SK-N-SH (cell line): ENCODE measurements around the gene LRP6. TPM values are rescaled to one million over a fixed set of nuclear protein-coding genes. Genes with fewer than 3 reads are reported as not detected.

Experiments used
- CTCF ChIA-PET: fragments of 300-600, 350-600 bp; formaldehyde crosslinking; extraction: SDS; loops from one replicate; lab custom pipeline; 2021; lab: Yijun Ruan, JAX
- POLR2A ChIA-PET: fragments of 350-600 bp; sonication (Branson Sonifier 250); formaldehyde crosslinking; extraction: SDS; loops from one replicate; lab custom pipeline; 2020; ENCODE audit warnings: antibody characterized with exemption, inconsistent platforms; lab: Yijun Ruan, JAX
- DNase-seq: peaks from one replicate; pipeline ENCODE4 v3.0.0; 2012
- H2AFZ ChIP-seq: fragments of 200-600 bp; sonication (generic); 2 replicates; pipeline ENCODE4 v1.8.1; 2016; ENCODE audit warnings: antibody characterized with exemption, mild to moderate bottlenecking, low read depth
- H3F3A ChIP-seq: fragments of 200-600 bp; sonication (generic); replicated peaks from 2 replicates; pipeline ENCODE3; 2016; ENCODE audit warnings: antibody characterized with exemption, mild to moderate bottlenecking; ENCODE audit not compliant: insufficient read depth
- H3K27ac ChIP-seq, 2 experiments: fragments of 200-500 bp in 1 of 2; fragments of 200-600 bp in 1 of 2; sonication (Bioruptor generic) in 1 of 2; sonication (generic), shearing (Covaris generic) in 1 of 2; 2 replicates each; pipeline versions ENCODE4 v1.5.1 to v1.6.1; 2014 to 2016; ENCODE audit warnings: low read depth in 2 of 2, inconsistent platforms in 1 of 2, low read length in 1 of 2, mild to moderate bottlenecking in 1 of 2, mixed read lengths in 1 of 2
- H3K27me3 ChIP-seq: fragments of 200-600 bp; sonication (generic), shearing (Covaris generic); 2 replicates; pipeline ENCODE4 v1.6.1; 2016; ENCODE audit warnings: mixed run types; ENCODE audit not compliant: insufficient read depth
- H3K36me3 ChIP-seq, 2 experiments: fragments of 200-500 bp in 1 of 2; fragments of 200-600 bp in 1 of 2; sonication (Bioruptor generic) in 1 of 2; sonication (generic) in 1 of 2; replicated peaks in 1 of 2; 2 replicates each; pipeline versions ENCODE3 to v1.5.1; 2014 to 2016; ENCODE audit warnings: low read length in 1 of 2, mild to moderate bottlenecking in 1 of 2; ENCODE audit not compliant: insufficient read depth in 2 of 2, control insufficient read depth in 1 of 2
- H3K4me1 ChIP-seq, 2 experiments: fragments of 200-500 bp in 1 of 2; fragments of 200-600 bp in 1 of 2; sonication (Bioruptor generic) in 1 of 2; sonication (generic), shearing (Covaris generic) in 1 of 2; 2 replicates each; pipeline versions ENCODE4 v1.5.1 to v1.6.1; 2014 to 2016; ENCODE audit warnings: low read depth in 1 of 2, low read length in 1 of 2, mixed run types in 1 of 2; ENCODE audit not compliant: insufficient read depth in 2 of 2, control insufficient read depth in 1 of 2
- H3K4me2 ChIP-seq: fragments of 200-600 bp; sonication (generic), shearing (Covaris generic); 2 replicates; pipeline ENCODE4 v1.6.1; 2017; ENCODE audit warnings: mixed run types
- H3K4me3 ChIP-seq, 2 experiments: fragments of 200-500 bp in 1 of 2; fragments of 200-600 bp in 1 of 2; sonication (Bioruptor generic) in 1 of 2; sonication (generic), shearing (Covaris generic) in 1 of 2; 2 replicates each; pipeline versions ENCODE4 v1.5.1 to v1.8.1; 2014 to 2016; ENCODE audit warnings: low read depth in 2 of 2, inconsistent platforms in 1 of 2, low read length in 1 of 2, mild to moderate bottlenecking in 1 of 2, mixed read lengths in 1 of 2, moderate library complexity in 1 of 2
- H3K79me2 ChIP-seq: fragments of 200-600 bp; sonication (generic); 2 replicates; pipeline ENCODE4 v1.8.1; 2017; ENCODE audit warnings: mild to moderate bottlenecking; ENCODE audit not compliant: insufficient read depth
- H3K9ac ChIP-seq: fragments of 200-600 bp; sonication (generic); 2 replicates; pipeline ENCODE4 v1.6.1; 2017; ENCODE audit warnings: mixed run types
- H3K9me2 ChIP-seq: fragments of 200-600 bp; sonication (generic); 2 replicates; pipeline ENCODE4 v1.6.1; 2017; ENCODE audit warnings: mixed run types
- H3K9me3 ChIP-seq: fragments of 200-600 bp; sonication (generic); 2 replicates; pipeline ENCODE4 v1.6.1; 2017; ENCODE audit warnings: mixed run types, mild to moderate bottlenecking, moderate library complexity
- H4K20me1 ChIP-seq: fragments of 200-600 bp; sonication (generic); 2 replicates; pipeline ENCODE4 v1.6.1; 2017; ENCODE audit warnings: mild to moderate bottlenecking, mixed run types; ENCODE audit not compliant: insufficient read depth
- CHD2 ChIP-seq: fragments of 150-350 bp; IDR thresholded peaks from 2 replicates; pipeline ENCODE4 v1.6.1; 2018; ENCODE audit warnings: low read length; ENCODE audit not compliant: partially characterized antibody
- EP300 ChIP-seq, 2 experiments: IDR thresholded peaks; 2 replicates each; pipeline versions ENCODE4 v1.4.0 to v1.6.1; 2012; ENCODE audit warnings: borderline replicate concordance in 1 of 2, low read depth in 1 of 2, low read length in 1 of 2
- FOXJ3 ChIP-seq: sonication (generic); formaldehyde crosslinking; IDR thresholded peaks from 2 replicates; pipeline ENCODE4 v1.5.1; 2020; ENCODE audit warnings: mild to moderate bottlenecking, missing genetic modification reagents
- FOXM1 ChIP-seq: IDR thresholded peaks from 2 replicates; pipeline ENCODE4 v1.4.0; 2012; ENCODE audit warnings: low read depth, mild to moderate bottlenecking
- MAX ChIP-seq: IDR thresholded peaks from 2 replicates; pipeline ENCODE4 v1.4.0; 2012; ENCODE audit warnings: low read depth
- MXI1 ChIP-seq: IDR thresholded peaks from 2 replicates; pipeline ENCODE4 v1.6.1; 2012; ENCODE audit warnings: mild to moderate bottlenecking, low read depth, low read length, improper control_type of control experiment
- NFIC ChIP-seq: IDR thresholded peaks from 2 replicates; pipeline ENCODE4 v1.4.0; 2012; ENCODE audit warnings: borderline replicate concordance
- NRF1 ChIP-seq: IDR thresholded peaks from 2 replicates; pipeline ENCODE4 v1.6.1; 2012; ENCODE audit warnings: low read depth, mild to moderate bottlenecking, low read length
- POLR2AphosphoS5 ChIP-seq: IDR thresholded peaks from 2 replicates; pipeline ENCODE4 v1.6.1; 2012; ENCODE audit warnings: low read depth, low read length
- RAD21 ChIP-seq: IDR thresholded peaks from 2 replicates; pipeline ENCODE4 v1.6.1; 2012; ENCODE audit warnings: mild to moderate bottlenecking, low read length
- RCOR1 ChIP-seq: fragments of 150-350 bp; IDR thresholded peaks from 2 replicates; pipeline ENCODE4 v1.6.1; 2017; ENCODE audit warnings: antibody characterized with exemption, low read length
- SMC3 ChIP-seq: IDR thresholded peaks from 2 replicates; pipeline ENCODE4 v1.6.1; 2012; ENCODE audit warnings: low read depth, low read length, improper control_type of control experiment
- USF2 ChIP-seq: fragments of 150-350 bp; IDR thresholded peaks from 2 replicates; pipeline ENCODE4 v1.6.1; 2017; ENCODE audit warnings: antibody characterized with exemption, low read length, low read depth, borderline replicate concordance
- YY1 ChIP-seq: IDR thresholded peaks from 2 replicates; pipeline ENCODE4 v1.4.0; 2012; ENCODE audit warnings: low read depth, mild to moderate bottlenecking
- ZBTB33 ChIP-seq: IDR thresholded peaks from 2 replicates; pipeline ENCODE4 v1.4.0; 2012; ENCODE audit warnings: low read depth, borderline replicate concordance
- WGBS: methylation state at CpG from one replicate; pipeline ENCODE4 v1.1.6; 2017; ENCODE audit warnings: low lambda C conversion rate; 5-methylcytosine and 5-hydroxymethylcytosine counted together
- polyA plus RNA-seq, 3 experiments: library from polyadenylated mRNA; depleted of rRNA; stranded (reverse); fragments of >200 nt; gene quantifications; 2 replicates each; pipeline ENCODE4 v1.2.3, GENCODE V29; 2012

The LRP6 gene
- polyA plus RNA-seq, 1 of the 3 experiments (the other 2 are of a cell fraction), result 13.7 TPM

GRCh38 chr12:12239127-12239526 lies 27.7 kb downstream of the LRP6 start:
- H3K27me3 ChIP-seq, result no peaks in the 10 kb centered on the region
- H3K9me2 ChIP-seq, result no peaks in the 10 kb centered on the region
- POLR2A ChIA-PET, result interaction anchor here (1.4 kb wide), 1 partner anchor 28 kb away, joined by 3 read pairs; the partner anchor contains the start of gene LRP6
- no peak overlapping the region for H2AFZ ChIP-seq
- H3K4me1 ChIP-seq, result peaks cover 0 to 17% of the 10 kb centered on the region in 2 experiments; a peak in 2 of 4 replicates
- peaks cover 4% of the 10 kb centered on the region for H4K20me1 ChIP-seq
- H3K36me3 ChIP-seq, result peaks cover 5 to 13% of the 10 kb centered on the region in 2 experiments
- no peak overlapping the region for H3K9ac ChIP-seq
- no peak for TF ChIP-seq ZBTB33
- TF ChIP-seq SMC3, result no peak
- TF ChIP-seq FOXM1, result no peak
- no peak for TF ChIP-seq NFIC
- TF ChIP-seq USF2, result no peak
- no peak for TF ChIP-seq FOXJ3 (CRISPR knock-in tag)
- no peak for TF ChIP-seq YY1
- no peak for TF ChIP-seq NRF1
- TF ChIP-seq CHD2, result no peak
- TF ChIP-seq MXI1, result no peak
- TF ChIP-seq, all 33 proteins: peak for 0
- H3K79me2 ChIP-seq, result peaks cover 98% of the 10 kb centered on the region
- H3K4me2 ChIP-seq, result no peak overlapping the region
- H3F3A ChIP-seq, result peaks cover 11% of the 10 kb centered on the region
- no peaks in the 10 kb centered on the region for H3K9me3 ChIP-seq
- CTCF ChIA-PET, result interaction anchor here (1.0 kb wide), 1 partner anchor 9 kb away, joined by 3 read pairs; no protein-coding TSS in a partner anchor
- whole genome bisulfite sequencing, result 98% methylated on average over 2 of the region's 2 CpGs
- no peak overlapping the region for H3K4me3 ChIP-seq
- no peak for DNase-seq
- H3K27ac ChIP-seq, result no peak overlapping the region

- Histone ChIP-seq H3K36me3 (peaks cover 0 to 13% of the 10 kb centered on the region in 2 experiments), H3K9me2 (no peaks in the 10 kb centered on the region), H3F3A (peaks cover 11% of the 10 kb centered on the region), H3K4me2 (no peak overlapping the region), H3K79me2 (peaks cover 98% of the 10 kb centered on the region), H3K4me3 (no peak overlapping the region), H3K9ac (no peak overlapping the region), H3K27me3 (no peaks in the 10 kb centered on the region), H3K4me1 (peaks cover 0 to 17% of the 10 kb centered on the region in 2 experiments; a peak in 2 of 4 replicates), H2AFZ (no peak overlapping the region), H4K20me1 (peaks cover 8% of the 10 kb centered on the region), H3K9me3 (no peaks in the 10 kb centered on the region), H3K27ac (no peak overlapping the region)
- CTCF ChIA-PET, result interaction anchor here (0.6 to 1.0 kb wide), 2 partner anchors 9 to 670 kb away, joined by 3 read pairs; no protein-coding TSS in a partner anchor
- POLR2A ChIA-PET, result interaction anchor here (1.4 kb wide), 1 partner anchor 28 kb away, joined by 3 read pairs; the partner anchor contains the start of gene LRP6
- DNase-seq, result no peak
- WGBS, result 94% methylated on average over 4 of the region's 4 CpGs
- no peak for TF ChIP-seq POLR2AphosphoS5
- TF ChIP-seq RCOR1, result no peak
- TF ChIP-seq FOXM1, result no peak
- no peak for TF ChIP-seq MAX
- no peak for TF ChIP-seq EP300 (IDR thresholded peaks at IDR 0.05; ENCODE audit: borderline replicate concordance in 1 of 2, low read depth in 1 of 2, low read length in 1 of 2)
- TF ChIP-seq NFIC, result no peak
- TF ChIP-seq RAD21, result no peak
These were observed 28.2 kb downstream of the LRP6 start for GRCh38 chr12:12238605-12239004.
